Measurements from ENCODE around the gene TCOF1. TPM values are rescaled to one million over a fixed set of nuclear protein-coding genes. Genes with fewer than 3 reads are reported as not detected.

The TCOF1 gene
- total RNA-seq, 2 experiments from 2014 or later: 40.4 to 43.2 TPM

GRCh38 chr5:150394912-150395687 lies 37.6 kb downstream of the TCOF1 start:
- peaks cover 90% of the 10 kb centered on the region for H3K36me3 ChIP-seq (ENCODE audit: insufficient read depth, low read length)
- POLR2A ChIA-PET: no interaction called here
- Mint-ChIP-seq H3K4me1 (ENCODE audit: low read depth) (no peaks in the 10 kb centered on the region), H3K27me3 (no peaks in the 10 kb centered on the region), H3K27ac (no peak overlapping the region), H3K9me3 (no peaks in the 10 kb centered on the region), H3K36me3 (ENCODE audit: low read depth) (peaks cover 95% of the 10 kb centered on the region), H3K4me3 (no peak overlapping the region)
- no peak for ATAC-seq (ENCODE audit: poor library complexity)
- intact Hi-C loops (cut with DNase I, micrococcal nuclease): no loop called here
- H3K27me3 ChIP-seq (ENCODE audit: control insufficient read depth in 1 of 2, insufficient read depth in 2 of 2, low read length in 2 of 2): no peaks in the 10 kb centered on the region
- no peaks in the 10 kb centered on the region for H3K4me1 ChIP-seq (ENCODE audit: insufficient read depth, low read length)
- H3K9me3 ChIP-seq (ENCODE audit: control insufficient read depth in 1 of 2, insufficient read depth in 1 of 2, low read length in 2 of 2): no peaks in the 10 kb centered on the region
- no peak overlapping the region for H3K4me3 ChIP-seq (ENCODE audit: low read length)
- no peak overlapping the region for H3K27ac ChIP-seq (ENCODE audit: low read depth in 1 of 2, low read length in 2 of 2)
- no peak for TF ChIP-seq CTCF (IDR thresholded peaks at IDR 0.05)
- CTCF ChIA-PET: interaction anchor here (1.9 to 2.5 kb wide), 2 partner anchors 22 to 41 kb away, joined by 4 to 13 read pairs; no protein-coding TSS in a partner anchor
- peak in 1 of 14 experiments; percentile 15 for DNase-seq

GRCh38 chr5:150395688-150395975 lies 38.1 kb downstream of the TCOF1 start:
- Mint-ChIP-seq H3K27me3 (no peaks in the 10 kb centered on the region), H3K36me3 (ENCODE audit: low read depth) (peaks cover 95% of the 10 kb centered on the region), H3K9me3 (no peaks in the 10 kb centered on the region), H3K4me1 (ENCODE audit: low read depth) (no peaks in the 10 kb centered on the region), H3K4me3 (no peak overlapping the region), H3K27ac (no peak overlapping the region)
- POLR2A ChIA-PET: no interaction called here
- DNase-seq (no peak), ATAC-seq (ENCODE audit: poor library complexity) (no peak)
- intact Hi-C loops (cut with DNase I, micrococcal nuclease): no loop called here
- no peak overlapping the region for H3K4me3 ChIP-seq (ENCODE audit: low read length)
- H3K27ac ChIP-seq (ENCODE audit: low read depth in 1 of 2, low read length in 2 of 2): no peak overlapping the region
- peaks cover 91% of the 10 kb centered on the region for H3K36me3 ChIP-seq (ENCODE audit: insufficient read depth, low read length)
- no peaks in the 10 kb centered on the region for H3K9me3 ChIP-seq (ENCODE audit: control insufficient read depth in 1 of 2, insufficient read depth in 1 of 2, low read length in 2 of 2)
- no peak for TF ChIP-seq CTCF (IDR thresholded peaks at IDR 0.05)
- H3K27me3 ChIP-seq (ENCODE audit: control insufficient read depth in 1 of 2, insufficient read depth in 2 of 2, low read length in 2 of 2): no peaks in the 10 kb centered on the region
- no peaks in the 10 kb centered on the region for H3K4me1 ChIP-seq (ENCODE audit: insufficient read depth, low read length)
- CTCF ChIA-PET: interaction anchor here (1.9 to 2.5 kb wide), 2 partner anchors 21 to 41 kb away, joined by 4 to 13 read pairs; no protein-coding TSS in a partner anchor

- H3K36me3 ChIP-seq (ENCODE audit: insufficient read depth, low read length): peaks cover 91% of the 10 kb centered on the region
- no peak overlapping the region for H3K27ac ChIP-seq (ENCODE audit: low read depth in 1 of 2, low read length in 2 of 2)
- intact Hi-C loops (cut with DNase I, micrococcal nuclease): loop anchor here in 1 of 2 experiments (2.0 kb wide), 1 partner anchor 41 kb away; no protein-coding TSS in a partner anchor
- Mint-ChIP-seq H3K4me3 (no peak overlapping the region), H3K27ac (peak overlapping the region; percentile 16), H3K9me3 (no peaks in the 10 kb centered on the region), H3K36me3 (ENCODE audit: low read depth) (peaks cover 95% of the 10 kb centered on the region), H3K4me1 (ENCODE audit: low read depth) (no peaks in the 10 kb centered on the region), H3K27me3 (no peaks in the 10 kb centered on the region)
- ChIA-PET CTCF (interaction anchor here (1.9 to 3.4 kb wide), 2 partner anchors 21 to 40 kb away, joined by 4 to 28 read pairs (median 13); no protein-coding TSS in a partner anchor), POLR2A (no interaction called here)
- no peak for ATAC-seq (ENCODE audit: poor library complexity)
- H3K4me1 ChIP-seq (ENCODE audit: insufficient read depth, low read length): no peaks in the 10 kb centered on the region
- no peak overlapping the region for H3K4me3 ChIP-seq (ENCODE audit: low read length)
- no peaks in the 10 kb centered on the region for H3K9me3 ChIP-seq (ENCODE audit: control insufficient read depth in 1 of 2, insufficient read depth in 1 of 2, low read length in 2 of 2)
- no peak for TF ChIP-seq CTCF (IDR thresholded peaks at IDR 0.05)
- DNase-seq: no peak
- no peaks in the 10 kb centered on the region for H3K27me3 ChIP-seq (ENCODE audit: control insufficient read depth in 1 of 2, insufficient read depth in 2 of 2, low read length in 2 of 2)
These were observed 38.8 kb downstream of the TCOF1 start for GRCh38 chr5:150396267-150396666.
